OCI-LY7 (cell line): ENCODE measurements around the gene PIEZO2. TPM values are rescaled to one million over a fixed set of nuclear protein-coding genes. Genes with fewer than 3 reads are reported as not detected.

Source experiments
- BruUV-seq: library from RNA; stranded (reverse); fragments of 400-500 nt; replicated peaks from 2 replicates; lab custom pipeline; 2021; lab: Mats Ljungman, UMichigan
- CTCF ChIA-PET: fragments of 300-600 bp; sonication (Branson Sonifier 250); formaldehyde crosslinking; loops from one replicate; lab custom pipeline; 2022; ENCODE audit warnings: antibody characterized with exemption; ENCODE audit not compliant: unreplicated experiment; lab: Charles Lee
- POLR2A ChIA-PET: fragments of 300-600 bp; sonication (Branson Sonifier 250); formaldehyde crosslinking; loops from one replicate; lab custom pipeline; 2022; ENCODE audit warnings: antibody characterized with exemption; lab: Charles Lee
- DNase-seq: peaks from one replicate; pipeline ENCODE4 v3.0.0-alpha.2; 2015; ENCODE audit warnings: low spot score
- H2AFZ ChIP-seq: fragments of 200-600 bp; sonication (generic), shearing (Covaris generic); 2 replicates; pipeline ENCODE4 v1.6.1; 2014; ENCODE audit warnings: mild to moderate bottlenecking, antibody characterized with exemption, low read length, moderate library complexity
- H3K27ac ChIP-seq: fragments of 200-600 bp; sonication (generic); 2 replicates; pipeline ENCODE4 v1.5.1; 2014; ENCODE audit warnings: mixed run types, low read depth, mild to moderate bottlenecking, moderate library complexity, low read length, inconsistent platforms; ENCODE audit not compliant: poor library complexity, severe bottlenecking
- H3K36me3 ChIP-seq: fragments of 200-600 bp; sonication (generic); 2 replicates; pipeline ENCODE4 v1.6.1; 2014; ENCODE audit warnings: mild to moderate bottlenecking, antibody characterized with exemption, low read length, moderate library complexity, mixed read lengths; ENCODE audit not compliant: insufficient read depth
- H3K4me1 ChIP-seq: fragments of 200-600 bp; sonication (generic); 2 replicates; pipeline ENCODE4 v1.5.1; 2014; ENCODE audit warnings: mild to moderate bottlenecking, low read length; ENCODE audit not compliant: insufficient read depth, poor library complexity, severe bottlenecking
- H3K4me2 ChIP-seq: fragments of 200-600 bp; sonication (generic); 2 replicates; pipeline ENCODE4 v1.6.1; 2014; ENCODE audit warnings: mild to moderate bottlenecking, low read length
- H3K4me3 ChIP-seq: fragments of 200-600 bp; sonication (generic); 2 replicates; pipeline ENCODE4 v1.5.1; 2014; ENCODE audit warnings: mild to moderate bottlenecking, low read depth, low read length; ENCODE audit not compliant: poor library complexity, severe bottlenecking
- H3K79me2 ChIP-seq: fragments of 200-600 bp; sonication (generic); 2 replicates; pipeline ENCODE4 v1.6.1; 2016; ENCODE audit warnings: low read depth, mild to moderate bottlenecking, low read length, moderate library complexity, mixed read lengths; ENCODE audit not compliant: insufficient read depth
- H3K9me2 ChIP-seq: fragments of 200-600 bp; sonication (generic); 2 replicates; pipeline ENCODE4 v1.6.1; 2016; ENCODE audit warnings: mild to moderate bottlenecking, low read length, mixed read lengths; ENCODE audit not compliant: insufficient read depth
- H3K9me3 ChIP-seq: fragments of 200-600 bp; sonication (generic); 2 replicates; pipeline ENCODE4 v1.6.1; 2014; ENCODE audit warnings: mild to moderate bottlenecking, mixed run types, low read length, mixed read lengths
- H4K20me1 ChIP-seq: fragments of 200-600 bp; sonication (generic); 2 replicates; pipeline ENCODE4 v1.6.1; 2014; ENCODE audit warnings: mild to moderate bottlenecking, antibody characterized with exemption, low read length, moderate library complexity, mixed read lengths; ENCODE audit not compliant: insufficient read depth
- EZH2phosphoT487 ChIP-seq: fragments of 200-600 bp; sonication (generic); IDR thresholded peaks from 2 replicates; pipeline ENCODE4 v1.6.1; 2018; ENCODE audit warnings: low read depth, borderline replicate concordance, mild to moderate bottlenecking, mixed run types, antibody characterized with exemption, low read length, moderate library complexity, mixed read lengths
- intact Hi-C: fragments of 100-400 bp; cut with micrococcal nuclease; formaldehyde crosslinking; loops from one replicate; pipeline ENCODE4 v1.10.0; 2022; ENCODE audit not compliant: unreplicated experiment
- total RNA-seq, 2 experiments: library from RNA; depleted of rRNA in 1 of 2; stranded (reverse); fragments of >200 nt in 1 of 2; shearing (Covaris generic) in 1 of 2; gene quantifications; 2 replicates each; pipeline ENCODE4 v1.2.3, GENCODE V29; 2014 to 2022
- TF ChIP-seq, protein P1 (sequence below): fragments of 200-600 bp; sonication (generic); conservative IDR thresholded peaks from 2 replicates; pipeline ENCODE4 v1.5.1; 2014; ENCODE audit warnings: mild to moderate bottlenecking, antibody characterized with exemption, low read length, moderate library complexity, mixed read lengths

PIEZO2 gene
- total RNA-seq, 2 experiments from 2014 or later = 0.95 to 3.3 TPM

GRCh38 chr18:10877987-10878386 lies 271.4 kb downstream of the PIEZO2 start:
- no peak overlapping the region; the same call in 1 of the 2 replicates for H2AFZ ChIP-seq
- H3K4me1 ChIP-seq = peaks cover 62% of the 10 kb centered on the region
- no peaks in the 10 kb centered on the region for H3K79me2 ChIP-seq
- CTCF ChIA-PET = interaction anchor here (1.2 kb wide), 1 partner anchor 162 kb away, joined by 3 read pairs; no protein-coding TSS in a partner anchor
- no peaks in the 10 kb centered on the region for H3K9me2 ChIP-seq
- no TSS peak for BruUV-seq
- intact Hi-C loops = loop anchor here (1.0 kb wide), 1 partner anchor 73 kb away; no protein-coding TSS in a partner anchor
- no peaks in the 10 kb centered on the region for H3K36me3 ChIP-seq
- POLR2A ChIA-PET = interaction anchor here (0.7 to 2.8 kb wide), 9 partner anchors 13 to 81 kb away, joined by 3 to 10 read pairs (median 4); no protein-coding TSS in a partner anchor
- peak overlapping the region; percentile 64 for H3K27ac ChIP-seq
- H4K20me1 ChIP-seq = no peaks in the 10 kb centered on the region
- no peaks in the 10 kb centered on the region for H3K9me3 ChIP-seq
- peak overlapping the region; percentile 29 for H3K4me2 ChIP-seq
- H3K4me3 ChIP-seq = no peak overlapping the region
- DNase-seq = peak; percentile 39
- TF ChIP-seq, protein P1, sequence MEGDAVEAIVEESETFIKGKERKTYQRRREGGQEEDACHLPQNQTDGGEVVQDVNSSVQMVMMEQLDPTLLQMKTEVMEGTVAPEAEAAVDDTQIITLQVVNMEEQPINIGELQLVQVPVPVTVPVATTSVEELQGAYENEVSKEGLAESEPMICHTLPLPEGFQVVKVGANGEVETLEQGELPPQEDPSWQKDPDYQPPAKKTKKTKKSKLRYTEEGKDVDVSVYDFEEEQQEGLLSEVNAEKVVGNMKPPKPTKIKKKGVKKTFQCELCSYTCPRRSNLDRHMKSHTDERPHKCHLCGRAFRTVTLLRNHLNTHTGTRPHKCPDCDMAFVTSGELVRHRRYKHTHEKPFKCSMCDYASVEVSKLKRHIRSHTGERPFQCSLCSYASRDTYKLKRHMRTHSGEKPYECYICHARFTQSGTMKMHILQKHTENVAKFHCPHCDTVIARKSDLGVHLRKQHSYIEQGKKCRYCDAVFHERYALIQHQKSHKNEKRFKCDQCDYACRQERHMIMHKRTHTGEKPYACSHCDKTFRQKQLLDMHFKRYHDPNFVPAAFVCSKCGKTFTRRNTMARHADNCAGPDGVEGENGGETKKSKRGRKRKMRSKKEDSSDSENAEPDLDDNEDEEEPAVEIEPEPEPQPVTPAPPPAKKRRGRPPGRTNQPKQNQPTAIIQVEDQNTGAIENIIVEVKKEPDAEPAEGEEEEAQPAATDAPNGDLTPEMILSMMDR = no peak
- no peak for TF ChIP-seq EZH2phosphoT487

GRCh38 chr18:10875811-10876210 lies 273.6 kb downstream of the PIEZO2 start:
- Histone ChIP-seq H3K4me2 (peak overlapping the region; percentile 29; the same call in 1 of the 2 replicates), H3K4me1 (peaks cover 81% of the 10 kb centered on the region), H3K36me3 (no peaks in the 10 kb centered on the region), H4K20me1 (no peaks in the 10 kb centered on the region), H3K9me3 (no peaks in the 10 kb centered on the region), H2AFZ (no peak overlapping the region), H3K79me2 (no peaks in the 10 kb centered on the region), H3K4me3 (no peak overlapping the region), H3K27ac (no peak overlapping the region), H3K9me2 (no peaks in the 10 kb centered on the region)
- ChIA-PET POLR2A (interaction anchor here (0.5 to 2.0 kb wide), 8 partner anchors 9 to 82 kb away, joined by 3 to 6 read pairs (median 4); no protein-coding TSS in a partner anchor), CTCF (no interaction called here)
- TF ChIP-seq, protein P1 = no peak
- TF ChIP-seq EZH2phosphoT487 = no peak
- no peak for DNase-seq
- BruUV-seq = no TSS peak
- intact Hi-C loops = no loop called here

DNA sequence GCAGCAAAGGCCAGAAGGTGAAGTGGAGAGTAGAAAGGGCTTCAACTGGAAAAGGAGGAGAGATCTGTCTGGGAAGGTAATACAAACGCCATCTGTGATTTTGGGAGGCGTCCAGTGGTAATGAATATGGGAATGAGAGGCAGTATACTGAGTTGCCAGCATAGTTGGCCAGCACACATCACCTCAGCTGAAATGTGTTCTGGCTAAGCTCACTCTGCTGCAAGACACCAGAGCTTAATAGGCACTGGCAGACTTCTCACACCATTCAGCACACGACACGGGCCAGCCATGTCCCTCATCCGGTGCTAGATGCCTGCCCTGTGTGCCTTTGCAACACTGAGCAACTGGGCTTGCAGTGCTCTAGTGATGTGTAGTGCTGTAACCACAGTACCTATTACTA lies 277.1 kb downstream of the PIEZO2 start:
- H3K79me2 ChIP-seq = no peaks in the 10 kb centered on the region
- no TSS peak for BruUV-seq
- H4K20me1 ChIP-seq = no peaks in the 10 kb centered on the region
- H3K27ac ChIP-seq = peak overlapping the region; percentile 26
- DNase-seq = no peak
- peak overlapping the region; percentile 59 for H2AFZ ChIP-seq
- no peaks in the 10 kb centered on the region for H3K36me3 ChIP-seq
- peaks cover 57% of the 10 kb centered on the region for H3K4me1 ChIP-seq
- peak overlapping the region; percentile 42 for H3K4me2 ChIP-seq
- no peaks in the 10 kb centered on the region for H3K9me2 ChIP-seq
- intact Hi-C loops = no loop called here
- no peaks in the 10 kb centered on the region for H3K9me3 ChIP-seq
- ChIA-PET POLR2A (interaction anchor here (0.6 to 4.1 kb wide), 6 partner anchors 13 to 166 kb away, joined by 3 to 20 read pairs (median 5); no protein-coding TSS in a partner anchor), CTCF (no interaction called here)
- H3K4me3 ChIP-seq = no peak overlapping the region
- TF ChIP-seq, protein P1 = no peak
- TF ChIP-seq EZH2phosphoT487 = no peak
